ENCODE results near the gene TAF1B.
A peak's percentile ranks its signal among the peaks of the same experiment; 100 is the strongest.

TAF1B gene

DNA sequence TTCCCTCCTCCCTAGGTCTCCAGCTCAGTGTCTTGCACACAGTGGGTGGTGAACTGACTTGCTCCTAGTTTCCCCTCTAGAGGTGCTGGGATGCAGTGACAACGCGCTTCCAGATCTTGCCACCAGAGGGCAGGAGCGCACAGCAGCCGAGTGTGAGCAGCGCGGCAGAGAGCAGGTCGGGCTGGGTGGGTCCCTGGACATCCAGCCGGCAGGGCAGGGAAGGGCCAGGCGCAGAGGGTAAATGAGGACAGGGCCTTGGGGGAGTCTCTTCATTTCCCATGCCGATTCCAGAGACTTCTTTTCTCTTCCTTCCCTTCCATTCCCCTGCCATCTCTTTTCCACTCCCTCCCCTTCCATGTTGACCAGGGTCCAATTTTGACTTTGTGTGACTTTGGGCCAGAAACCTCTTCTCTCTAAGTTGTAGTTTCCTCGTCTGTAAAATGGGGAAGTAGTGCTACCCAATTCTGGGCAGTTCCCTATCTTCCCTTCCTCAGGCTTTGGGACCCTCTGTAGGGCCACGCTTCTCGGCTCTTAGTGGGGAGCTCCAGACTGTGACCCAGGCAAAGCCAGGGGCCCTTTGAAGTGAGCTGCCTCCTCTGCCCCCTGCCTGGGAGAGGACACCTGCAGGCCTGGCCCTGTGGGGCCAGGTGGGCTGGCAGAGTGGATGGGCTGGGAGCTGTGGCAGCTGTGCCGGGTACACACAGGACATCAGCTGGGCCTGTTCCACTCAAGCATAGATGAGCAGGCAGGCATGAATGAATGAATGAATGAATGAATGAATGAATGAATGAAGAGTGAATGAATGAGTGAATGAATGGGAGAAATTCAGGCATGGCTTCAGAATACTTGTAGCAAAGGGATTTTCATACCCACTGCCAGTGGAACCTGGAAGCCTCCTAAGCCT lies 43.3 kb upstream of the TAF1B start:
- TF ChIP-seq FOXM1 (IDR thresholded peaks at IDR 0.05; ENCODE audit: borderline replicate concordance, low read depth) (no peak), NFIC (IDR thresholded peaks at IDR 0.05) (no peak), CREB1 (IDR thresholded peaks at IDR 0.05; ENCODE audit: low read depth) (no peak), TCF12 (IDR thresholded peaks at IDR 0.05; ENCODE audit: low read depth) (no peak), TAF1 (IDR thresholded peaks at IDR 0.05; ENCODE audit: low read depth) (no peak), TEAD4 (IDR thresholded peaks at IDR 0.05) (no peak), YY1 (IDR thresholded peaks at IDR 0.05; ENCODE audit: low read depth) (no peak), RAD21 (IDR thresholded peaks at IDR 0.05; ENCODE audit: low read depth) (peak; percentile 96), CEBPB (IDR thresholded peaks at IDR 0.05) (no peak), EGR1 (IDR thresholded peaks at IDR 0.05) (no peak), EP300 (IDR thresholded peaks at IDR 0.05; ENCODE audit: borderline replicate concordance) (no peak), ZBTB7A (IDR thresholded peaks at IDR 0.05; ENCODE audit: low read depth) (0 out of 2 replicates have a peak, but pooled peaks have one; percentile 37)
- TF ChIP-seq, protein P1, sequence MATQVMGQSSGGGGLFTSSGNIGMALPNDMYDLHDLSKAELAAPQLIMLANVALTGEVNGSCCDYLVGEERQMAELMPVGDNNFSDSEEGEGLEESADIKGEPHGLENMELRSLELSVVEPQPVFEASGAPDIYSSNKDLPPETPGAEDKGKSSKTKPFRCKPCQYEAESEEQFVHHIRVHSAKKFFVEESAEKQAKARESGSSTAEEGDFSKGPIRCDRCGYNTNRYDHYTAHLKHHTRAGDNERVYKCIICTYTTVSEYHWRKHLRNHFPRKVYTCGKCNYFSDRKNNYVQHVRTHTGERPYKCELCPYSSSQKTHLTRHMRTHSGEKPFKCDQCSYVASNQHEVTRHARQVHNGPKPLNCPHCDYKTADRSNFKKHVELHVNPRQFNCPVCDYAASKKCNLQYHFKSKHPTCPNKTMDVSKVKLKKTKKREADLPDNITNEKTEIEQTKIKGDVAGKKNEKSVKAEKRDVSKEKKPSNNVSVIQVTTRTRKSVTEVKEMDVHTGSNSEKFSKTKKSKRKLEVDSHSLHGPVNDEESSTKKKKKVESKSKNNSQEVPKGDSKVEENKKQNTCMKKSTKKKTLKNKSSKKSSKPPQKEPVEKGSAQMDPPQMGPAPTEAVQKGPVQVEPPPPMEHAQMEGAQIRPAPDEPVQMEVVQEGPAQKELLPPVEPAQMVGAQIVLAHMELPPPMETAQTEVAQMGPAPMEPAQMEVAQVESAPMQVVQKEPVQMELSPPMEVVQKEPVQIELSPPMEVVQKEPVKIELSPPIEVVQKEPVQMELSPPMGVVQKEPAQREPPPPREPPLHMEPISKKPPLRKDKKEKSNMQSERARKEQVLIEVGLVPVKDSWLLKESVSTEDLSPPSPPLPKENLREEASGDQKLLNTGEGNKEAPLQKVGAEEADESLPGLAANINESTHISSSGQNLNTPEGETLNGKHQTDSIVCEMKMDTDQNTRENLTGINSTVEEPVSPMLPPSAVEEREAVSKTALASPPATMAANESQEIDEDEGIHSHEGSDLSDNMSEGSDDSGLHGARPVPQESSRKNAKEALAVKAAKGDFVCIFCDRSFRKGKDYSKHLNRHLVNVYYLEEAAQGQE (IDR thresholded peaks at IDR 0.05; ENCODE audit: low read depth), result no peak
- TF ChIP-seq, protein P2, sequence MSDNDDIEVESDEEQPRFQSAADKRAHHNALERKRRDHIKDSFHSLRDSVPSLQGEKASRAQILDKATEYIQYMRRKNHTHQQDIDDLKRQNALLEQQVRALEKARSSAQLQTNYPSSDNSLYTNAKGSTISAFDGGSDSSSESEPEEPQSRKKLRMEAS (IDR thresholded peaks at IDR 0.05), result peak; percentile 51
- TF ChIP-seq, protein P3, sequence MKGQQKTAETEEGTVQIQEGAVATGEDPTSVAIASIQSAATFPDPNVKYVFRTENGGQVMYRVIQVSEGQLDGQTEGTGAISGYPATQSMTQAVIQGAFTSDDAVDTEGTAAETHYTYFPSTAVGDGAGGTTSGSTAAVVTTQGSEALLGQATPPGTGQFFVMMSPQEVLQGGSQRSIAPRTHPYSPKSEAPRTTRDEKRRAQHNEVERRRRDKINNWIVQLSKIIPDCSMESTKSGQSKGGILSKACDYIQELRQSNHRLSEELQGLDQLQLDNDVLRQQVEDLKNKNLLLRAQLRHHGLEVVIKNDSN (IDR thresholded peaks at IDR 0.05), result no peak

DNA sequence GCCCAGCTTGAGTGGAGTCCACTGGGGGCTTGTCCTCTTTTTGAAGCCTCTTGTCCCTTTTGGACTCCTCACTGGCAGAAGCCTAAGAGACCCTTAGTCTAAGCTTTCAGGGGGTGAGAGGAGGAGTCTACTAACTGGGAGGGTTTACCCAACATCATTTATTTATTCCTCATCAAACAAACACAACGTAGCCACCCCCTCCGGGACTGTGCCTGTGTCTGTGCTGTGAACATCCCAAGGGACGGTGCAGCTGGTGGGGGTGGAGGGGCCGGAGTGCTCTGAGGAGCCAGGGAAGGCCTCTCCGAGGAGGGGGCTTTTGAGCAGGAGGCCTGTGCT lies 42.7 kb upstream of the TAF1B start:
- TF ChIP-seq NFIC (IDR thresholded peaks at IDR 0.05) (no peak), TCF12 (IDR thresholded peaks at IDR 0.05; ENCODE audit: low read depth) (no peak), TEAD4 (IDR thresholded peaks at IDR 0.05) (no peak), ZBTB7A (IDR thresholded peaks at IDR 0.05; ENCODE audit: low read depth) (no peak), FOXM1 (IDR thresholded peaks at IDR 0.05; ENCODE audit: borderline replicate concordance, low read depth) (no peak)

DNA sequence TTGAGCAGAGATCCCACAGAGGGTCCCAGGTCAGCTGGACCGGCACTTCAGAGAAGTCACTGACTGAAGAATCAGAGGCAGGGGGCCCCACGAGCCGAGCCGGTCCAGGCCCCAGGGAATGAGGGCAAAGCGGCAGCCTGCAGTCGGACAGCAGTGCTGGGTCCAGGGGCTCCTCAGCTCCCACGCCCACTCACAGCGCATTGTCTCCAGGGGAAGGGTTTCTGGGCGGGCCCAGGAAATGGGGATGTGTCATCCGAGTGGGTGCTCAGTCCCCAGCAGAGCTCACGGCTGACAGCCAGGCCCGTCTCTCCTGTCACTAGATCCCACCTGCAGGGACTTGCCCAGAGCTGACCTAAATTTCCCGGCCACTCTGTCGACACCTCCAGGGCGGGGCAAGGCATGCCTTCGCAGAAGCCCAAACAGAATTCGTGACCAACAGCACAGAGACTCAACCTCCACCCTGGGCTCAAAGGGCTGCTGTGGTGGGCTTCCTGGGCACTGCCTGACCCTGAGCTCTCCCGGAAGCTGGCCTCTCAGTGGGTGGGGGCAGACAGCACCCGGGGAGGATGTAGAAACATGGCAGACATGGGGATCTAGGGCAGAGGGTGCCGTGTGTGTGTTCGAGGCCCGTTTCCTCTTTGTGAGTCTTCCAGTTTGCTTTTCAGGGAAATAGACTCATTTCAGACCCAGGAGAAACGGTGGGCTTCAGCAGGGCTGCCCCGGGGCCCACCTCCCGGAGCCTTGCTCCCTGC lies 42.1 kb upstream of the TAF1B start:
- TF ChIP-seq YY1 (IDR thresholded peaks at IDR 0.05; ENCODE audit: low read depth) (no peak), NFIC (IDR thresholded peaks at IDR 0.05) (no peak), CEBPB (IDR thresholded peaks at IDR 0.05) (no peak), EGR1 (IDR thresholded peaks at IDR 0.05) (no peak)
- TF ChIP-seq, protein P2 (IDR thresholded peaks at IDR 0.05), result no peak
- TF ChIP-seq, protein P1 (IDR thresholded peaks at IDR 0.05; ENCODE audit: low read depth), result no peak

DNA sequence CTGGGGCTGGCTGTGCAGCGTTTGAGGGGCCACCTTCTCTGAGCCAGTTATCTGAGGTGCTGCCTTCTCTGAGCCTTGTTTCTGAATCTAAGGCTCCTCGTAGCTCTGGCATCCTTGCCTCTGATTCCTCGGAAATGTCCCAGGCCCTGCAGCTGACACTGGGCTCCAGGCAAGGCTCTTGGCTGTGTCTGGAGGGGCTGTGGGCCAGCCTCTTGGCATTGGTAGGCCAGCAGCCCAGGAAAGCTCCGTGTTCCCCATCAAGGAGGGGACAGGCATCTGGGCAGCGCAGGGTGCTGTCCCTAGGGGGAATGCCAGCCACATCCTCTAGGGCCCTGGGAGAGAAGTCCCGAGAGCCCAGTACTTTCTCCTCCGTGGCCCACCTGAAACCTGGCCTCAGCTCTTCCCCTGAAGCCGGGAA lies 40.7 kb upstream of the TAF1B start:
- TF ChIP-seq, protein P2 (IDR thresholded peaks at IDR 0.05), result no peak
- TF ChIP-seq TAF1 (IDR thresholded peaks at IDR 0.05; ENCODE audit: low read depth), result no peak
- TF ChIP-seq RAD21 (IDR thresholded peaks at IDR 0.05; ENCODE audit: low read depth), result no peak
- no peak for TF ChIP-seq EGR1 (IDR thresholded peaks at IDR 0.05)
- no peak for TF ChIP-seq TCF12 (IDR thresholded peaks at IDR 0.05; ENCODE audit: low read depth)
- no peak for TF ChIP-seq ZBTB7A (IDR thresholded peaks at IDR 0.05; ENCODE audit: low read depth)
- no peak for TF ChIP-seq TEAD4 (IDR thresholded peaks at IDR 0.05)
- no peak for TF ChIP-seq CEBPB (IDR thresholded peaks at IDR 0.05)
- TF ChIP-seq FOXM1 (IDR thresholded peaks at IDR 0.05; ENCODE audit: borderline replicate concordance, low read depth), result no peak
- TF ChIP-seq YY1 (IDR thresholded peaks at IDR 0.05; ENCODE audit: low read depth), result no peak
- no peak for TF ChIP-seq CREB1 (IDR thresholded peaks at IDR 0.05; ENCODE audit: low read depth)
- TF ChIP-seq, protein P1 (IDR thresholded peaks at IDR 0.05; ENCODE audit: low read depth), result no peak
- TF ChIP-seq EP300 (IDR thresholded peaks at IDR 0.05; ENCODE audit: borderline replicate concordance), result no peak

All from Ishikawa (cell line).